ENCODE data around the gene SMIM32.

The SMIM32 gene

DNA sequence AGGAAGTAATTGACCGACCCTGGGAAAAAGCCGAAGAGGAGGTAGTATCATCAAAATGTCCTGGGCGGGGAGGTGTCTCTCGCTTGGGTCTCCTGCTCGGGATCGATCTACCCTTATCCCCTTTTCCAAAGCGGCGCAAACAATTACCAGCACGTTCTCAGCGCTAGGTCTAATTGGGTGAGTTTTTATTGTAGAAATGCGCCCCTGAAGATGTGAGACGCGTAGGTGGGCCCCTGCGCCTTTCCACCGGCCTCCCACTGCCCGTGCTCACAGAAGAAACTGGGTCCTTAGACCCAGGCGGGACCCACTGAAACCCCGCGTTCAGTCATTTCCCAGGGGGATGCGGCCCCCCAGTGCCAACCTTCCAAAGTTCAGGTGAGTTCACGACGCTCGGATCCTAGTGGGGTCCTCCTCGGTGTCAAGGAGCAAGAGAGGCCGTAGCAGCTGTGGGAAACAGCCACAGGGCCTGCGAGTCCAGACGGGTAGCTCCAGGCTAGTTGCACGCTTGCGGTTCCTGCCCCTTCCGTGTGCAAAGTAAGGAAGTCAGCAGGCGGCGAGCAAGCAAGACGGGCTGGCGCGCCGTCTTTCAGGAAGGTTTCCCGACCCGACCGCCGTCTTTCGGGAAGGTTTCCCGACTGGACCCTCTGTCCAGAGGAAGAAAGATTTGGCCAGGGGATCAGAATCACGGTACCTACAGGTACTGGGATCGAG is 1.5 kb downstream of the SMIM32 start:
- no peaks in the 10 kb centered on the region for H3K36me3 ChIP-seq (replicated peaks)
- TF ChIP-seq, protein P1, sequence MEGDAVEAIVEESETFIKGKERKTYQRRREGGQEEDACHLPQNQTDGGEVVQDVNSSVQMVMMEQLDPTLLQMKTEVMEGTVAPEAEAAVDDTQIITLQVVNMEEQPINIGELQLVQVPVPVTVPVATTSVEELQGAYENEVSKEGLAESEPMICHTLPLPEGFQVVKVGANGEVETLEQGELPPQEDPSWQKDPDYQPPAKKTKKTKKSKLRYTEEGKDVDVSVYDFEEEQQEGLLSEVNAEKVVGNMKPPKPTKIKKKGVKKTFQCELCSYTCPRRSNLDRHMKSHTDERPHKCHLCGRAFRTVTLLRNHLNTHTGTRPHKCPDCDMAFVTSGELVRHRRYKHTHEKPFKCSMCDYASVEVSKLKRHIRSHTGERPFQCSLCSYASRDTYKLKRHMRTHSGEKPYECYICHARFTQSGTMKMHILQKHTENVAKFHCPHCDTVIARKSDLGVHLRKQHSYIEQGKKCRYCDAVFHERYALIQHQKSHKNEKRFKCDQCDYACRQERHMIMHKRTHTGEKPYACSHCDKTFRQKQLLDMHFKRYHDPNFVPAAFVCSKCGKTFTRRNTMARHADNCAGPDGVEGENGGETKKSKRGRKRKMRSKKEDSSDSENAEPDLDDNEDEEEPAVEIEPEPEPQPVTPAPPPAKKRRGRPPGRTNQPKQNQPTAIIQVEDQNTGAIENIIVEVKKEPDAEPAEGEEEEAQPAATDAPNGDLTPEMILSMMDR (IDR thresholded peaks at IDR 0.05; ENCODE audit: low read depth, low read length, missing control alignments), result no peak
- peaks cover 33% of the 10 kb centered on the region for H3K27me3 ChIP-seq (replicated peaks)
- DNase-seq, result no peak
- in situ Hi-C loops (cut with HindIII; ENCODE audit: low pct_ligation_motif_present, low sequenced_read_pairs), result loop anchor here (25.0 kb wide), 1 partner anchor 304 kb away; the partner anchor contains the start of gene IL9
- H3K27ac ChIP-seq, result no peak overlapping the region
- H3K4me3 ChIP-seq (ENCODE audit: low read depth, low read length), result peak overlapping the region; percentile 37

GRCh38 chr5:136190904-136191303 is 2.1 kb downstream of the SMIM32 start:
- no peak overlapping the region for H3K4me3 ChIP-seq (ENCODE audit: low read depth, low read length)
- H3K27ac ChIP-seq, result no peak overlapping the region
- no peaks in the 10 kb centered on the region for H3K36me3 ChIP-seq (replicated peaks)
- in situ Hi-C loops (cut with HindIII; ENCODE audit: low pct_ligation_motif_present, low sequenced_read_pairs), result loop anchor here (25.0 kb wide), 1 partner anchor 304 kb away; the partner anchor contains the start of gene IL9
- H3K27me3 ChIP-seq (replicated peaks), result peaks cover 33% of the 10 kb centered on the region
- TF ChIP-seq, protein P1 (IDR thresholded peaks at IDR 0.05; ENCODE audit: low read depth, low read length, missing control alignments), result no peak
- DNase-seq, result no peak

GRCh38 chr5:136190091-136190720 is 2.8 kb downstream of the SMIM32 start:
- TF ChIP-seq, protein P1 (IDR thresholded peaks at IDR 0.05; ENCODE audit: low read depth, low read length, missing control alignments), result no peak
- no peaks in the 10 kb centered on the region for H3K36me3 ChIP-seq (replicated peaks)
- peaks cover 33% of the 10 kb centered on the region for H3K27me3 ChIP-seq (replicated peaks)
- H3K27ac ChIP-seq, result no peak overlapping the region
- in situ Hi-C loops (cut with HindIII; ENCODE audit: low pct_ligation_motif_present, low sequenced_read_pairs), result loop anchor here (25.0 kb wide), 1 partner anchor 303 kb away; the partner anchor contains the start of gene IL9
- DNase-seq, result no peak
- no peak overlapping the region for H3K4me3 ChIP-seq (ENCODE audit: low read depth, low read length)

DNA sequence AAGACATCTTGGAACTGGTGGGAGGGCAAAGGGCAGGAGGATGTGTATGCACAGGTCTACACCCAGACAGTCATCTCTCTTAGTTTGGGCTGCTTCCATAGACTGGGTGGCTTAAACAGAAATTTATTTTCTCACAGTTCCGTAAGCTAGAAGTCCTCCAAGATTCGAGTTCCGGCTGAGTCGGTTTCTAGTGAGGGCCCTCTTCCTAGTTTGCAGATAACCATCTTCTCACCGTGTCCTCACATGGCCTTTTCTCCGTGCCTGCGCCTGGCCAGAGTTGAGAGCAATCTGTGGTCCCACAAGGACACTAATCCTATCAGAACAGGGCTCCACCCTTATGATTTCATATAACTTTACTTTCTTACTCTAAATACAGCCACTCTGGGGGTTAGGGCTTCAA is 4.1 kb downstream of the SMIM32 start:
- TF ChIP-seq, protein P1 (IDR thresholded peaks at IDR 0.05; ENCODE audit: low read depth, low read length, missing control alignments), result no peak
- no peak overlapping the region for H3K4me3 ChIP-seq (ENCODE audit: low read depth, low read length)
- no peak for DNase-seq
- in situ Hi-C loops (cut with HindIII; ENCODE audit: low pct_ligation_motif_present, low sequenced_read_pairs), result loop anchor here (25.0 kb wide), 1 partner anchor 302 kb away; the partner anchor contains the start of gene IL9
- no peak overlapping the region for H3K27ac ChIP-seq
- H3K36me3 ChIP-seq (replicated peaks), result no peaks in the 10 kb centered on the region
- peaks cover 31% of the 10 kb centered on the region for H3K27me3 ChIP-seq (replicated peaks)

- in situ Hi-C loops (cut with HindIII; ENCODE audit: low pct_ligation_motif_present, low sequenced_read_pairs), result loop anchor here (25.0 kb wide), 1 partner anchor 299 kb away; the partner anchor contains the start of gene IL9
- no peaks in the 10 kb centered on the region for H3K36me3 ChIP-seq (replicated peaks)
- no peak overlapping the region for H3K4me3 ChIP-seq (ENCODE audit: low read depth, low read length)
- DNase-seq, result no peak
- H3K27me3 ChIP-seq (replicated peaks), result peaks cover 10% of the 10 kb centered on the region
- H3K27ac ChIP-seq, result no peak overlapping the region
- TF ChIP-seq, protein P1 (IDR thresholded peaks at IDR 0.05; ENCODE audit: low read depth, low read length, missing control alignments), result no peak
These were observed 6.2 kb downstream of the SMIM32 start for GRCh38 chr5:136186796-136187195.
